Measurements from ENCODE around the gene AGMO.

Gene AGMO

DNA sequence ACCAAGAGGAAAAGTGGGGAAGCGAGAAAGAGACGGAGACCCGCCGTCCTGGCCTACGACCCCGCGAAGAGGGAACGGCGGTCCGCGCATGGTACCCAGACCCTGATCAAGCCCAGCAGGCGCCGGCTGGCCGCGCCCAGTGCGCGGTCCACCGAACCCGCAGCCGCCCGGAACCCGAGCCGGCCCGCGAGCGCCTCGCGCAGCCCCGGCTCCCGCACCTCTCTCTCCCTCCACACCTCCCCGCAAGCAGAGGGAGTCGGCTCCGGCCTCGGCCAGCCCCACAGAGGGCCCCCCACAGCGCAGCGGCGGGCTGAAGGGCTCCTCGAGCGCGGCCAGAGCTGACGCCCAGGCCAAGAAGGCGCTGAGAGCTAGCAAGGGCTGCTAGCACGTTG lies 164.7 kb downstream of the AGMO start:
- no peak for DNase-seq (ENCODE audit: low spot score)

DNA sequence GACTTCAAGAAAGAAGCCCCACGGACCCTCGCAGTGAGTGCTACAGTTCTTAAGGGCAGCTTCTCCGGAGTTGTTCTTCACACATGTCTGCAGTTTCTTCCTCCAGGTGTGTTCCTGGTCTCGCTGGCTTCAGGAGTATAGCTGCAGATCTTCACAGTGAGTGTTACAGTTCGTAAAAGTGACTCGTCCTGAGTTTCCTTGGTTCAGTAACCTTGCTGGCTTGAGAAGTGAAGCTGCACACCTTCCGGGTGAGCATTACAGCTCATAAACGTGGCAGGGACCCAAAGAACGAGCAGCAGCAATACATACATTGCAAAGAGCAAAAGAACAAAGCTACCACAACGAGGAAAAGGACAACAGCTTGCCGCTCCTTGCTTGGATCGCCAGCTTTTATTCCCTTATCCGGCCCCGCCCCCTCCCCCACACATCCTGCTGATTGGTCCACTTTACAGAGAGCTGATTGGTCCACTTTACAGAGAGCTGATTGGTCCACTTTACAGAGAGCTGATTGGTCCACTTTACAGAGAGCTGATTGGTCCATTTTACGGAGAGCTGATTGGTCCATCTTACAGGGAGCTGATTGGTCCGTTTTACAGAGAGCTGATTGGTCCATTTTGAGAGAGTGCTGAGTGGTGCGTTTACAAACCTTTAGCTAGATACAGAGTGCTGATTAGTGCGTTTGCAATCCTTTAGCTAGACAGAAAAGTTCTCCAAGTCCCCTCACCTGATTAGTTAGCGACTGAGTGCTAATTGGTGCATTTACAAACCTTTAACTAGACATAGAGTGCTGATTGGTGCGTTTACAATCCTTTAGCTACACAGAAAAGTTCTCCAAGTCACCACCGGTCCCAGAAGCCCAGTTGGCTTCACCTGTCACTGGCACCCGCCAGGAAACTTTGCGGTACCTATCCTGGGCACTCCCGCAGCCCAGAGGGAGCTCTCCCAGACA lies 165.3 kb downstream of the AGMO start:
- no peak for DNase-seq (ENCODE audit: low spot score)

DNA sequence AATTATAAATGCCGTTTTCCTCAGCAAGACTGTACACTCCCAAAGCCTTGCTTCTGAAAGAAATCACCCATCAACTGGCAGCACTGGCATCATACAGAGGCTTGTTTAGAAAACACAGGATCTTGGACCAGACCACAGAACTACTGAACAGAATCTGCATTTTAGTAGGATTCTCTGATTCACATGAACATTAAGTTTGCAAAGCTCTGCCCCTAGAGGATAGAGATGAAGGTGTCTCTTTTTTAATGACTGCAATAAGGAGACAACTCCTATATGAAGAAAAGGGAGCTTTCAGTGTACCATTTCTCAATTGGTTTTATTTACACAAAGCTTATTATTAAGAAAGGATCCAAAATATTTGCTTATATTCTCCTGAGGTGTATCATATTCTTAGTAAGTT lies 172.7 kb downstream of the AGMO start:
- no peak for DNase-seq (ENCODE audit: low spot score)

DNA sequence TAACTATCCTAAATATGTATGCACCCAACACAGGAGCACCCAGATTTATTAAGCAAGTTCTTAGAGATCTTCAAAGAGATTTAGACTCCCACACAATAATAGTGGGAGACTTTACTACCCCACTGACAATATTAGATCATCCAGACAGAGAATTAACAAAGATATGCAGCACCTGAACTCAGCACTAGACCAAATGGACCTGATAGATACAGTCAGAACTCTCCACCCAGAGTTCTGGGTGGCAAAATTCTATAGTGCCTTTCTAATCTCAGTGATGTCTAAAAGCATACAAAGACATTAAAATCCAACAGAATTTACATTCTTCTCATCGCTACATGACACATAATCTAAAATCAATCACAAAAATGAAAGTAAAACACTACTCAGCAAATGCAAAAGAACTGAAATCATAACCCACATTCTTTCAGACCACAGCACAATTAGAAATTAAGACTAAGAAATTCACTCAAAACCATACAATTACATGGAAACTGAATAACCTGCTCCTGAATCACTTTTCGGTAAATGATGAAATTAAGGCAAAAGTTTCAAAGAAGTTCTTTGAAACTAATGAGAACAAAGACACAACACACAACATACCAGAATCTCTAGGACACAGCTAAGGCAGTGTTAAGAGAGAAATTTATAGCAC lies 183.2 kb downstream of the AGMO start:
- no peak for DNase-seq (ENCODE audit: low spot score)

DNA sequence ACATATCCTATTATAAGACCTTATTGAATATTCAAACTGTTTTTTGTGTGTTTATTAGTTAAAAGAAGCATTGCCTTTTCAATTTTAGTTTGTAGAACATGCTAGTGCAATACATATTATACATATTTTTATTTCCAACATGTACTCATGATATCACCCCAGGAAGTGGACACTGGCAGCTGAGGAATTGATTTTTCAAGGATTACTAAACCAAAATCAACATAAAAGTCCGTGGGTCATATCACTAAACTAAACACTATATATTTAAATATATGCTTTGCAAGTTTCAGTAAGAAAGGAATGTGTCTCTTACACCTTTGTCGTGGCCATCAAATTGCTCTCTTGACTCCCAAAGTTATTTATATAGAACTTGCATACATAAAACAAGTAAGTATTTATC lies 185.2 kb downstream of the AGMO start:
- no peak for DNase-seq (ENCODE audit: low spot score)

DNA sequence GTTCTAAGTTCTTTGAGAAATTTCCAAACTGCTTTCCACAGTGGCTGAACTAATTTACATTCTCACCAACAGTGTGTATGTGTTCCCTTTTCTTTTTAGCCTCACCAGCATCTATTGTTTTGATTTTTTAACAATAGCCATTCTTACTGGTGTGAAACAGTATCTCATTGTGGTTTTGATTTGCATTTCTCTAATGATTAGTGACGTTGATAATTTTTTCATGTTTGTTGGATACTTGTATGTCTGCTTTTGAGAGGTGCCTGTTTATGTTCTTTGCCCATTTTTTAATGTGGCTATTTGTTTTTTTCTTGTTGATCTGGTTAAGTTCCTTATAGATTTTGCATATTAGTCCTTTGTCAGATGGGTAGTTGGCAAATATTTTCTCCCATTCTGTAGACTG lies 191.4 kb downstream of the AGMO start:
- no peak for DNase-seq (ENCODE audit: low spot score)

DNA sequence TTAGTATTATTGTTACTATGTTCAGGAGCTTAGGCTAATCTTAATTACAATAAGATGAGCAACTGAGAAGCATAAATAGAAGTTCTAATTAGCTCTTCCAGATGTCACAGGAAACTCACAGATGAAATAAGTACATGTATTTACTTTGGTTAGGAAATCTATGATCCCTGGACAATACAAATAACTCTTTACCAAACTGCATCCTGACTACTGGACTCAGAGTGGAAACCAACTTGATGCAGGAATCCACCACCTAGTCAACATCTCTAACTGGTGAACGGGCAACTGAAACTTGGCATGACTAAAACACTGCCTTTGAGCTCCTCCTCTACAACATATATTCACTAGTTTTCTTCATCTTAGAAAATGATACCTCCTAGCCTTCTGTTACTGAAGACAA lies 193.2 kb downstream of the AGMO start:
- DNase-seq (ENCODE audit: low spot score) = no peak

DNA sequence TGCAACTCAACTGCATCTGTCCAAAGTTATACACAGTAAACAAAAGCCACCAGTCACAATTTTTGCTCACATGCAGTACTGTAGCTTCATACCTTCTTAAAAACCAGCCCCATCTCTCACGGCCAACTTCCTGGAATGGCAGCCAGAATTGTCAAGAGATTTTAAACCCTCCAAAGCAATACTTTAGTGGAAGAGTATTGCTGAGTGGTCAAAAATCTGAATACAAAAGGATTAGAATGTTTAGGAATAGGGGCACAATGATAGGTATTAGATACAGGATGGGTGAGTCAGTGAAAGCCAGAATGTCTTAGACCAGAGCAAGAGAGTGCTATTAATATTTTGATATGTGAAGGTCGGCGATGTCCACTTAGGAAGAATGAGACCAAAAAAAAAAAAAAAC lies 193.9 kb downstream of the AGMO start:
- no peak for DNase-seq (ENCODE audit: low spot score)

DNA sequence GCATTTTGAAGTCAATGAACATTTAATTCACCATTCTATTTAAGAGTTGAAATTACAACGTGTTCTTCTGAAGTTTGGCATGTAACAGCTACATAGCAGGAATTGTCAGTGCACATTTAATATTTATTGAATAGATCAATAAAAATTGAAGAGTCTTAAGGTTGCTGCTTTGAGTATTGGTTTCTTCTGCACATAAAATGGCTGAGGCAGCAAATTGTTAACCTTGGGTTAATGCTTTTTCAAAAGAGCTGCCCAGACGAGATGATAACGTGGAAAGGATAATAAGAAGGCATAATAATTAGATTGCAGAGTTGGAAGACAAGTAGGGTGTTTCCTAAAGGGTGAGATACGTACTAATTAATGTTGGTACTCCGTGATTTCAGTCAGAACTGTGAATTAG lies 203.7 kb downstream of the AGMO start:
- DNase-seq (ENCODE audit: low spot score) = no peak

DNA sequence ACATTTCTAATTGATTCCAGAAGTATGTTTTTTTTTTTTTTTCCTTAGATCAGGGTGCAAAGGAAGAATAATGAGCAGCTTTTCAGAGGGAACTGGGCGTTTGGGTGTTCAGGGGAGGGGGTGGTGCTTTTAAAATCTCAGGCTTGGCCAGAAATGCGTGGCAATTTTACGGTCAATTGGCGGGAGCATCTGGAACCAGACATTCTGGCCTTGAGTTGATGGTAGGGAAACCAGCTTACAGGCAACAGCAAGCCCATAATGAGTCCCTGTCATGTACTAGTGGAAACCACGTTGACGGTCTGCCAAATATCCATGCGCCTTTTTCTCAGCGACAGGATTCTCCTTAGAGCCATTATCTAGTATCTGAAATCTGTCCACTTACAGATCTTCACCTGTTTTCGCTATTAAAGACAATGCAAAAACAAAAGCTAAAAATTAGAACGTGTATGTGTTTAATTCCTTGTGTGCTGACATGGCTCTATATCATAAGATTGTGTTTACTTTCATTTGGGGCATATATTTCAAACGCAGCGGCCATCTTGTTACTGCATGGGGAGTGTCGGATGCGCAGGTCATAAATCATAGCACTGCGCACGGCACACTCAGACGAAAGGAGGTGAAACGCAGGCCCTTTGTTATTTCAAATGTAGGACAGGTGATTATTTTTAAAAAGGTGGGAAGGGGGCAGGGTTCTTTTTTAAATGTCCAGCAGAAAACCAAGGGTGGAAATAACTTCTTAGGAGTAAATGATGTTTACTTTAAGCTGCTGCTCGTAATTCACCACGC lies 209.2 kb downstream of the AGMO start:
- DNase-seq (ENCODE audit: low spot score) = no peak

DNA sequence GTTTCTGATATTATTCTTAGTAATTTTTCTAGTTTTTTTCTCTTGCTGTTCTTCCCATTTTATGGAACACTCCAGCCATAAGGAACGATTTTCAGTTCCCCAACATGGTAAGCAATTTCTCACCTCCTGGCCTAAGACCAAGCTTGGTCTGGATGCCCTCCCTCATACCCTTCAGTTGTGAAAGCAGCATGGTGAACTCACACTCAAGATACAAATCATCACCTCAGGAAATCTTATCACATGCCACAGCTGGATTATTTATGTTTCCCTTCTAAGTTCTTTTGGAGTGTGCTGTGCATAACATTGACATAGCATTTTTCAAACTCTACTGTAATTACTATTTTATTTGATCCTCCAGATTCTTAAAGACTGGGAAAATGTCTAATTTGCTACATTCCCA lies 216.6 kb downstream of the AGMO start:
- no peak for DNase-seq (ENCODE audit: low spot score)

DNA sequence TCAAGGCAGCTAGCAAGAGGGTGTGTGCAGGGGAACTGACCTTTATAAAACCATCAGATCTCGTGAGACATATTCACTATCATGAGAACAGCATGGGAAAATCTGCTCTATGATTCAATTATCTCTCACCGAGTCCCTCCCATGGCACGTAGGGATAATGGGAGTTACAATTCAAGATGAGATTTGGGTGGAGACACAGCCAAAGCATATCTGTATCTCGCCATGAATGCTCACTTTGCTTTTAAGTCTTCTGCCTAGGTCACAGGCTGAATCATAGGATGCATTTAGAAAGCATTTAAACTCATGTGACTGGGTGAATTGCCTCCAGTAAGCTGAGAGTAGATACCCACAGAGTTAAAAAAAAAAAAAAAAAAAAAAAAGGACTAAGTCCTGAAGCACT lies 220.0 kb downstream of the AGMO start:
- no peak for DNase-seq (ENCODE audit: low spot score)

DNA sequence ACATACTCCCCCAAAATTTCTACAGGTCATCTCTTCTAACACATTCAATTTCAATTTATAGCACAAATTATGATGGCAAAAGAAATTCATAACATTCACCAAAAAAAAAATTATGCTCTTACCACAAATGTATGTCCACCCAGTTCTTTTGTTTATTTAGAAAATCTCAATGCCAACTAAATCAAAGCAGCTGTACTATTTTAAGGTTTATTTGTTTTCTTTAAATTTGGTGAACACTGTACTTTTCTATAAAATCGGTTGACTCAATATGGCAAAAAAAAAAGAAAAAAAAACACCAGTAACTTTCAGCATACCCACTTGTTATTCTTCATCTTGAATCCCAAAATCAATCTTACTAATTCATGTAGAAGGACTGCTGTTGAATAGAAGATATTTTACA lies 225.7 kb downstream of the AGMO start:
- no peak for DNase-seq (ENCODE audit: low spot score)

DNA sequence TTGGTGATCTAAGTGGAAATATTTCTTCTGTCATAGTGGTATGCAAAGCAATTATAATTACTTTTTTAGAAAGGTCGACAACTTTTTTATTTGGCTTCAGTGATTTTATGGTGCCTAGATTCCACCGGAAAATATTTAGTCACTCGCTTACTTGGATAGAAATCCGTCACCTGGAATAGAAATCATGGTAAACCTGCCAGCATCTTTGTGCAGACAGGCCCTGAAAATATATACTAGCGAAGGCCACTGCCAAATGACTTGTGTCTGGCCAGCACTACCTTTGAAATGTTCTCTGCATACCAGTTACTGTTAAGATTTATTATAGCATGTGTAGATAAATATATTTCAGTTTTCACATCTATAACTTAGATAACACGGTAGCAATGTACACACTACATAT lies 226.4 kb downstream of the AGMO start:
- no peak for DNase-seq (ENCODE audit: low spot score)

DNA sequence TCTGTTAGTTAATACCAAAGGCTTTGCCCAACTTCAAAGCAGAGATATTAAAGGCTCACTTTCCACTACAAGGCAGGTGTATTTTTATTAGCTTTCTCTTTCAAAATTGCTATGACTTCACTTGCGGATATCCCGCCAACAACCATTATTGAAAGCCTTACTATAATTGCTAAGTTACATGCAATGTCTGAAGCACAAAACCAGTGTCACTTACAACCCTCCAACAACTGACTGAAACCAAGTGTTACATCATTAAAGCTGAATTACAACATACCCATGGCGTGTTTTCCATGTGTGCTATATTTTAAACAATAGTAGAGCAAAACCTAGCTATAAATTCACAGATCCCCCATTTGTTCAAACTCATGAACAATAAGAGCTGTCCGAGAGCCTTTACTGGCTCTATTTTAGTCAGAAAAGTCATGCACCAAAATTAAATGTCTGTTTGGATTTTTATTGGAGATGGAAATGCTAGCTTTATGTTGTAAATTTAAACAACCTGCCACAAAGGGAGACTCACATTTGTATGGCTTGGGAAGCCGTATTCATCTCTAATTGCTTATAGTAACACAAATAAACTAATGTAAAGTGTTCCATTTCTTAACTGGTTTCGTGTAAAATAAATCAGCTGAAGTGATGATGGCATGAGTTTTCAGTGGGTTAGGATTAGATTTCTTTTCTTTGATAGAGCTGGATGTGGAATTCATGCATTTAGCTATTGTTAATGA lies 227.1 kb downstream of the AGMO start:
- DNase-seq (ENCODE audit: low spot score) = no peak

DNA sequence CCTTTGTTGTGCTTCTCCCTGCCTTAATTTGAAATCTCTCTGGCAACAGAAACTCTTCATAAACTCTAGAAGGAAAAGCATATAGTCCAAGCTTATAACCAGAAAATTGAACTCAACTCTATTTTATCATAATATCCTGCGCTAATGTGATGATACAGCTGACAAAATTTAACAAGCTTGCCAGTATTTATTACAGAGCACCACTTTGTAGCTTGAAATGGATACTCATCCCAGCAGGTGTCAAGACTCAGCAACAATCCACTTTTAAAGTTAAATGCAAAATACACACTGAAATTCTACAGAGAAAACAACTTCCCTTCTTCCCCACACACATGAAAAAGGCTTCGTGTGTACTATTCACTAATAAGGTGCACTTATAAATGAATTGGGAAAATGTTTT lies 228.9 kb downstream of the AGMO start:
- DNase-seq (ENCODE audit: low spot score) = no peak

DNA sequence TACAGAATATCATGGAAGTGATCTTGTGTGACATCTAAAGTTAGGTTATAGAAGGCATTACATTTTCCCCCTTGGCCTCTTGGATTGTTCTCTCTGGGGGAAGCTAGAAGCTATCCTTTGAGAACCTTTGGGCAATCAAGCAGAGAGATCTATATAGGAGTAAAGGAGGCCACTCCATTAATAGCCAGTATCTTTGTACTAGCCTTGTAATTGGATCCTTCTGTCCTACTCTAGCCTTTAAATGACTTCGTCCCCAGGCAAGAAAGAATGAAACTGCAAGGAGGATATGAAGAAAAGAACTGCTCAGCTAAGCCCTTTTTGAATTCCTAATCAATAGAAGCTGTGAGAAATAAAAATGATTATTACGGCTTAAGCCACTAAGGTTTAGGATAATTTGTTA lies 230.9 kb downstream of the AGMO start:
- DNase-seq (ENCODE audit: low spot score) = no peak

DNA sequence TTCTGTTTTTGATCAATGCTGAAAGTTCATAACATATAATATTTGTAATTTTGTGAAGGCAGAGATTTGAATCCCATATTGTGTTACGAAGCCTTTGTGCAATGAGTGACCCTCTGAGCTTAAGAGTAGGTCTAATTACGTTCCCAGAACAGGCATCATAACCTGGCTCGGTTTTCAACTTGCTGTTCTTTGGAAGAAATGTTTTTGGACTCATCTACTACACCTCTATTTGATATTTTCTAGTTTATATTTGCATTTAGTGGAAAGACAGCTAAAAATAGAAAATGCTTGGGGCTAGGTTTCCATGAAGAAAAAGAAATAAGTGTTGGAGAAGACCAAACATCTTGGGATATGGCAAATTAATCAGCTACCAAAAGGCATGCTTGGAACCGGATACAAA lies 234.8 kb downstream of the AGMO start:
- no peak for DNase-seq (ENCODE audit: low spot score)

DNA sequence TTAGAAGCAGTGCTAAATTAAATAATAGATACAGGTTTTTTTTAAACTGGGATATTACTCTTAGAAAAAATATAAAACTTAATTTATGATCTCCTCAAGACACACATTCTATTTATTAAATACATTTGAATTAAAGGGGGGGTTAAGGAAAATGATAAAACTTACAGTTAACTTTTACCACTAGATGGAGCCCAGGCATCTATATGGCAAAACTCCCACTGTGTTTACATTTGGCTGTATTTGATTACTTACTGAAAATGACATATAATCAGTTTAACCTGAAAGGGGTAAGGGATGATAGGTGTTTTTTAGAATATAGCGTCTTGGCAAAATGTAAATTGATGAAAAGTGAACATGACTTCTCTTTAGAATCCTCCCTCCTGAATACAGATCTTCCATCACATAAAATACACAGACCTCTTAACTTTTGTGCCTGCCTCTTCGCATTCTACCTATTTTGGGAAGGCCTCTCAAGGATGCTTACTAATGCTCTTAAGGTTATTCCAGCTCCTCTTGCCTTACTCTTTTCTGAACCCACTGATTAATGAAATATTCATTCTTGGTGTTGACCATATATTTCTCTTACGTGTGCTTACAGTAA lies 235.7 kb downstream of the AGMO start:
- DNase-seq (ENCODE audit: low spot score) = no peak

DNA sequence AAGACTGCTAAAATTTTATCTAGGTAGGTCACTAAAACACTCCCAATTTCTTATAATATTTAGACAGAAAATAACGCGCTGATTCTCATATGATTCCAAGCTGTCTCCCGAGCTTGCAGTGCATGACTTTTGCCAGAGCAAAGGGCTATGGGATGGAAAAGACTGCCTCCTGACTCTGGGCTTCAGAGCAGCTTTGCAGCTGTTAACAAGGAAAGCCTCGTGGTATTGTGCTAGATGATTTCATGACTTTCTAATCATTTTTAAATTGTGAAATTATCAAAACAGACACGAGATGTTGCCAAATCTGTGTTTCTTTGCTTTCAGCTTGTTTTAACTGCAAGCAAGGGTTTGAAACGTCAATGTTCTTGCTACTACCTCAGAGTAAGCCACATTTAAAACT lies 238.3 kb downstream of the AGMO start:
- DNase-seq (ENCODE audit: low spot score) = no peak

DNA sequence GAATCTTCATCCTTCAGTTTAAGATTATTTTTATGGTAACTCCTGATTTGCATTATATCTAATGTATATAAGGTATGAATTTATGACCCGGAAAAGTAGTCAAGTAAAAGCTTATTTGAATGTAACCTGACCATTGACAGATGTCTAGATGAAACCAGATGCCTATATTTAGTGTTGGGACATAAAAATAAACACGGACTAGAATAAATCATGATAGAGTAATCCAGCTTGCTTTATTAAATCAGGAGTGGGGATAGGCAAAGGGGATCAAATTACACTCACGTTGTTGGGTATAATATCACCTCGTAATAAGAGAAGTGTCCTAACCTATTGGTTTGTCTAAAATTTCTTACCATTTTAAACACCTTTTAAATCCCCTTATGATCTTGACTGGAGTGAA lies 244.6 kb downstream of the AGMO start:
- no peak for DNase-seq (ENCODE audit: low spot score)

DNA sequence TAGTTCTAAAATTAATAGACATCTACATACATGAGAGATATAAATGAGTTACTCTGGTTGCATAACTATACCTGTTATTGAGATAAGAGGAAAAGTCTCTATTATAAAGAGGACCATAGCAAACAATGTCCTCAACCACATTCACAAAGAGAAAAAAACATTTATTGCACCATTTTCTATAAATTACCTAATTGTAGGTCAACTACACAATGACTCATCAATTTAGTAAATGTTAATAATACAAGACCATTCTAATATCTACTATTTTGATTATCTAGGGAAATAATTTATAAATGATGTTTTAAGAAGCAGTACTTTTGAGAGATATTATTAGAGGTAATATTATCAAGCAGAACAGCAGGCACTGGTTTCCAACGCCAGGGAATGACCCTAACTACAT lies 246.1 kb downstream of the AGMO start:
- DNase-seq (ENCODE audit: low spot score) = no peak

All from ecto neural progenitor cell (in vitro differentiated cells).